SK-N-MC (cell line): ENCODE results near the gene NPTXR.

Experiments
- DNase-seq: peaks from one replicate; pipeline ENCODE4 v3.0.0-alpha.2; 2011; ENCODE audit warnings: low read depth, low spot score
- H3K27ac ChIP-seq: fragments of 200-600 bp; sonication (generic); 2 replicates; pipeline ENCODE4 v1.5.1; 2016; ENCODE audit warnings: mixed run types
- H3K36me3 ChIP-seq: fragments of 200-600 bp; sonication (generic); 2 replicates; pipeline ENCODE4 v1.6.1; 2017; ENCODE audit warnings: antibody characterized with exemption, low read length, mixed read lengths; ENCODE audit not compliant: insufficient read depth
- H3K4me3 ChIP-seq: fragments of 200-600 bp; sonication (generic); 2 replicates; pipeline ENCODE4 v1.5.1; 2016
- H3K9ac ChIP-seq: fragments of 200-600 bp; sonication (generic); 2 replicates; pipeline ENCODE4 v1.8.0; 2017; ENCODE audit warnings: mixed run types, mixed read lengths; ENCODE audit not compliant: insufficient read length
- H3K9me3 ChIP-seq: fragments of 200-600 bp; sonication (generic); 2 replicates; pipeline ENCODE4 v1.6.1; 2017; ENCODE audit warnings: low read depth, mild to moderate bottlenecking, antibody characterized with exemption, low read length, moderate library complexity, mixed read lengths
- EZH2 ChIP-seq: fragments of 200-600 bp; sonication (generic); IDR thresholded peaks from one replicate; pipeline ENCODE4 v1.6.1; 2017; ENCODE audit warnings: antibody characterized with exemption
- FOXP2 ChIP-seq: optimal IDR thresholded peaks from 2 replicates; pipeline ENCODE3; 2011; ENCODE audit warnings: mild to moderate bottlenecking, moderate library complexity; ENCODE audit not compliant: insufficient read depth; ENCODE audit errors: extremely low read length, control extremely low read depth
- POLR2AphosphoS5 ChIP-seq: IDR thresholded peaks from 2 replicates; pipeline ENCODE4 v1.6.1; 2012; ENCODE audit warnings: mild to moderate bottlenecking, low read depth, low read length, borderline replicate concordance

Gene NPTXR

DNA sequence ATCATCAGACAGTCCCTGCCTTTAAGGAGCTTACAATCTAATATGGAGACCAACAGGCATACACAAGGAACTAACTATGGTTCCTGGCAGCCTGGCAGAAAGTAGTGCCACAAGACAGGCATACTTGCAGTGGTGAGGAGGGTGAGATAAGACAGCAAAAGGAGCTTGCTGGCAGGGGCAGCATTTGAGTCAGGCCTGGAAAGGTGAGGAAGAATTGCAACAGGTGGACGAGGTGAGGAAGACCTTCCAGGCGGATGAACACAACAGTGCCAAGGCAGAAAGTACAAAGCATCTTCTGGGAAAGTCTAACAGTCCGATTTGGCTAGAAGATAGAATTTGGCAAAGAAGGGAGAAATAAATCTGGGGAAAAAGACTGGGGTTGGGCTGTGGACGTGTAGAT lies 54.2 kb downstream of the NPTXR start:
- no peak for DNase-seq
- TF ChIP-seq EZH2 (no peak), FOXP2 (no peak), POLR2AphosphoS5 (no peak)
- no peak overlapping the region for H3K9ac ChIP-seq
- no peaks in the 10 kb centered on the region for H3K9me3 ChIP-seq
- peaks cover 8% of the 10 kb centered on the region; the same call in 1 of the 2 replicates for H3K36me3 ChIP-seq
- no peak overlapping the region for H3K4me3 ChIP-seq
- no peak overlapping the region for H3K27ac ChIP-seq

DNA sequence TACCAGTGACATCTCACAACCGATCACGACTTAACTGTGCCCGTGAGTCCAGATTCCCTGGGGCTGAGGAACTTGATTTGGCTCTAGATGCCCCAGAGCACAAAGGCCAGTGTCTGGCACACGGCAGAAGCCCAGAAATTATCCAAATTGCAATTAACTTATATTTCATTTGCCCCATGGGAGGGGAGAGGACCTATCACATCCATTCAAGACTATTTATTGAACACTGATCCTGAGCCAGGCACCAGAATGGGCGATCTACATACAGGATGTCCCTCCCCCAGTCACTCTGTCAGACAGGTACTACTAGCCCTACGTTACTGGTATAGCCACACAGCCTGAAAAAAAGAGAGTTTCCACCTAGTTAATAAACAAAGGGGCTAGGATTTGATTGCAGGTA lies 55.0 kb downstream of the NPTXR start:
- H3K4me3 ChIP-seq: no peak overlapping the region
- TF ChIP-seq POLR2AphosphoS5: no peak
- no peak for TF ChIP-seq FOXP2
- TF ChIP-seq EZH2: no peak
- peak overlapping the region; percentile 73 for H3K27ac ChIP-seq
- DNase-seq: no peak
- H3K9ac ChIP-seq: no peak overlapping the region
- H3K9me3 ChIP-seq: no peaks in the 10 kb centered on the region
- H3K36me3 ChIP-seq: peaks cover 8% of the 10 kb centered on the region; the same call in 1 of the 2 replicates

DNA sequence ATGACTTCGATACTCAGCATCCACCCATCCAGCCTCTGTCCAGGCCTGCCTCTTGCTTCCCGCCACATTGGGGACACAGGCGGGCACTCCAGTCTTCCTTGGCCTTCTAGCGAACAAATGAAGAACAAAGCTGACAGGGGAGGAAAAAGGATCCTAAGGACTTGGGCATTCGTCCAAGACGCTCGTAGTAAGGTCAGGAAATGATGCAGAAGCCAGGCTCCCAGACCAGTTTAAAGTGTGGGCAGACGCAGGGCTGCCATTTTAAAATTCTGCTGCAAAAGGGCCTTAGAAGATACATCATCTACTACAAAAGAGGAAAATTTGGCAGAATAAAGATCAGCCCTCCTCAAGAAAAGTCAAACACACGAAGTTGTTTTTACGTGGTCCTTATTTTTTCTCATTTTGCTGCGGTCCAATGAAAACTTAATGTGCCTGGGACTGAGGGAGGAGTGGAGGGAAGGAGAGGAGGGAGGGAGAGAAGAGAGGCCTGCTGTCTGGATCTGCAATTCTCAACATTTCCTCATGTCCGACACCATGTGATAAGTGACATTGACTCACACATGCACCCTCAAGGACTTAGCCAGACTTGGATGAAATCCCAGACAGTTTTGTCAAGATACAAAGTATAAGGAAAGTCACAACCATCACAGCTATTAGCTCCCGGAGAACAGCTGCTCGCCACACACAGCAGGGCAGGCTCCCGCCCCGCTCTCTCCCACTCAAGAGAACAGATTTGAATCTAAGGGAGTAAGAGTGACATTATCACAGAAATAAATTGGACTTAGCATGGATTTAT lies 55.6 kb downstream of the NPTXR start:
- H3K9ac ChIP-seq: no peak overlapping the region
- TF ChIP-seq FOXP2 (no peak), EZH2 (no peak), POLR2AphosphoS5 (no peak)
- peaks cover 8% of the 10 kb centered on the region; the same call in 1 of the 2 replicates for H3K36me3 ChIP-seq
- H3K4me3 ChIP-seq: no peak overlapping the region
- no peak for DNase-seq
- H3K27ac ChIP-seq: peak overlapping the region; percentile 73
- H3K9me3 ChIP-seq: no peaks in the 10 kb centered on the region

DNA sequence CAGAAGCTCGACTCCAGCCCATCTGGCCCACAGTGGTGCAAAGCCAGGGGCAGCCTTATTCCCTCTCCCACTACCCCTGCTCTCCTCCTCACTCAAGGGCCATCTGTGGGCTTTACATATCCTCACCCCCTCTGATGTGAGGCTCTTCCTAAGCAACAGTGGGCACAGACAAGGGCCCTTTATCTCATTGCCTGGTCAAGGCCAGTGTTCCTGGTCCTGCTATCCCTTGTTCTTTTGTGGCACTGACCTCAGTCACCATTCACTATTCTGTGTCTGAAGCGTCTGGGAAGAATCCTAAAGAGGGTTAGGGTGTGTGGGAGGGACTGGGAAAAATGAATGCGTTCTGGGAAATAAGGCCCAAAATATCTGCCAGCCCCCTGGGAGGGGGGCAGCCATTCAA lies 57.2 kb downstream of the NPTXR start:
- H3K9ac ChIP-seq: no peak overlapping the region
- TF ChIP-seq POLR2AphosphoS5 (no peak), FOXP2 (no peak), EZH2 (no peak)
- peak overlapping the region; percentile 10; the same call in 1 of the 2 replicates for H3K27ac ChIP-seq
- DNase-seq: no peak
- no peak overlapping the region for H3K4me3 ChIP-seq
- peaks cover 8% of the 10 kb centered on the region; the same call in 1 of the 2 replicates for H3K36me3 ChIP-seq
- no peaks in the 10 kb centered on the region for H3K9me3 ChIP-seq

DNA sequence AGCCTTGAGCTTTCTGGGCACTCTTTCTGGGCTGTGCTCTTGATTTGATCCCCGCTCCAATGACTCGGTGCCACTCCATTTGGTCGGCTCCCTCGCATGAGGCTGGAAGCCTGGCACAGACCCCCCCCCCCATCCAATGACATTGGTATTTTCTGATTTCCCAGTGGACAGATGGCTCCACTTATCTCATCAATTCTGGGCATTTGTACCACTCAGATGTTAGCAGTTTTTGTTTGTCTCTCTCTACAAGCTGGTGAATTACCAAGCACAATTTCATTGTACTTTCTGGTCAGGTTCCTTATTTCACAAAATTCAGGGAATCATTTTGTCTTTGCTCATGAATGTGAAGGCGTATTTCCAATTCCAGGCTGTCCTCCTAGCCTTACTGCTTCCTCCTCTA lies 59.0 kb downstream of the NPTXR start:
- Histone ChIP-seq H3K4me3 (no peak overlapping the region), H3K36me3 (peaks cover 8% of the 10 kb centered on the region), H3K9me3 (no peaks in the 10 kb centered on the region), H3K9ac (no peak overlapping the region), H3K27ac (peak overlapping the region; percentile 86)
- DNase-seq: no peak
- no peak for TF ChIP-seq POLR2AphosphoS5
- no peak for TF ChIP-seq EZH2
- no peak for TF ChIP-seq FOXP2

DNA sequence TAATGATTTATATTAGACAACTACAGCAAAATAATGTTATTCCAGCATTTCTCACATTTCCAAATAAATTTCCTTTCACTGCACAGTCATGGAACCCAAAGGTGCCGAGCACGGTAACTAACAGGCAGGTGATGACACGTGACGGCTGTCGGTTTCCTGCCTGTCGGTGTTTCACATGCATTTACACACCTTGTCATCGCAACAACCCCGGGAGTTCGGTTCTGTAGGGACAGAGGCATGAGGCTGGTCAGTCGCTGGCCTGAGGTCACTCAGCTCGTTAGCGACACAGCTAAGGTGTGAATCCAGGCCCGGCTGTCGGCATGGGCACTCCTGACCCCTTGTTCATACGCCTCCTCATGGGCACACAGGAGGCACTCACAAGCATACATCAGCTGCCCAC lies 59.8 kb downstream of the NPTXR start:
- H3K27ac ChIP-seq: peak overlapping the region; percentile 96
- TF ChIP-seq EZH2: no peak
- no peak for TF ChIP-seq POLR2AphosphoS5
- TF ChIP-seq FOXP2: no peak
- H3K9me3 ChIP-seq: no peaks in the 10 kb centered on the region
- peak overlapping the region; percentile 69 for H3K9ac ChIP-seq
- peaks cover 8% of the 10 kb centered on the region for H3K36me3 ChIP-seq
- no peak for DNase-seq
- H3K4me3 ChIP-seq: no peak overlapping the region

DNA sequence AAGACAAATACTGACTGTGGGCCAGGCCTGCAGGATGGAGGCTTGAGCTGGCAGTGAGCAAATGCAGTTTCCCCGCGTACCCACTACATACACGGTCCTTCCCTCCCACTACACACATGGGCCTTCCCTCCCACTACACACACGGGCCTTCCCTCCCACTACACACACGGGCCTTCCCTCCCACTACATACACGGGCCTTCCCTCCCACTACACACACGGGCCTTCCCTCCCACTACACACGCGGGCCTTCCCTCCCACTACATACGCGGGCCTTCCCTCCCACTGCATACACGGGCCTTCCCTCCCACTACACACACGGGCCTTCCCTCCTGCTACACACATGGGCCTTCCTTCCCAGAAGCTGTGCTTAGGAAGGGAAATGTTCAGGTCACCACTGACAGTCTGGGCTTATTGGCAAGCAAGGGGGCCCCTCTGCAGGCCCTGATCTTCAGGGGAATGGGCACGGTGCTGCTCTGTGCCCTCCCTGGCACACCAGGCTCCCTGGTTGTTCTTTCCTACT lies 60.7 kb downstream of the NPTXR start:
- DNase-seq: no peak
- Histone ChIP-seq H3K36me3 (peaks cover 8% of the 10 kb centered on the region), H3K4me3 (no peak overlapping the region; the same call in 1 of the 2 replicates), H3K27ac (peak overlapping the region; percentile 96), H3K9ac (peak overlapping the region; percentile 69), H3K9me3 (no peaks in the 10 kb centered on the region)
- TF ChIP-seq EZH2: no peak
- no peak for TF ChIP-seq POLR2AphosphoS5
- no peak for TF ChIP-seq FOXP2

DNA sequence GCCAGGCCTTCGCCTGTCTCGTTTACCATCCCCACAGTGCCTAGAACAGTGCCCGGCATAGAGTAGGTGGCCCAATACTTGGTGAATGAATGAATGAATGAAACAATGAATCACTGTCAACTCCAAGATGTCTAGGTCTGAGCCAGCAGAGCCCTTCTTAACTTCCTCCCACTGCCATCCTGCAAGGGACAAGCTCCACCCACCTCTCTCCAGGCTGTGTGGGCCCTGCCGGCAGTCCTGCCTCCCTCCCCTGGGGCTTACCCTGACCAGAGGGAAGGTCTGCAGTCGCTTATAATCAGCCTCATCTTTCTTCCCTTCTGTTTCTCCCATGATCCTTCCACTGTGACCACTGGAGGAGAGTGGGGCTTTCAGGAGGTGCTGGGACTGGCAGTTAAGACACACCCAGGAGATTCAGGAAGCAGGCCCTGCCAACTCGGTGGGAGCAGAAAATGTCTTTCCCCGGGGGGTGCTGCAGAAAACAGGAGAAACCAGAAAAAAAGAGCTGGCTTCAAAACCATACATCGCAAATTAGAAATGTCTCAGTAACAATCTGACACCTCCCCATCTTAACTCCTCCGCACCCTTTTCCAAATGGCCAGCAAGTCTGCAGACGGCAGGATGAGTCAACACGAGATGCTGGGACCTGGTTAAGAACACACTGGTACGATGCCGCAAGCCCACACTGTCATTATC lies 61.3 kb downstream of the NPTXR start:
- Histone ChIP-seq H3K4me3 (peak overlapping the region; percentile 30), H3K9me3 (no peaks in the 10 kb centered on the region), H3K27ac (peak overlapping the region; percentile 96), H3K36me3 (peaks cover 8% of the 10 kb centered on the region), H3K9ac (peak overlapping the region; percentile 69)
- TF ChIP-seq EZH2 (no peak), POLR2AphosphoS5 (no peak), FOXP2 (no peak)
- no peak for DNase-seq

DNA sequence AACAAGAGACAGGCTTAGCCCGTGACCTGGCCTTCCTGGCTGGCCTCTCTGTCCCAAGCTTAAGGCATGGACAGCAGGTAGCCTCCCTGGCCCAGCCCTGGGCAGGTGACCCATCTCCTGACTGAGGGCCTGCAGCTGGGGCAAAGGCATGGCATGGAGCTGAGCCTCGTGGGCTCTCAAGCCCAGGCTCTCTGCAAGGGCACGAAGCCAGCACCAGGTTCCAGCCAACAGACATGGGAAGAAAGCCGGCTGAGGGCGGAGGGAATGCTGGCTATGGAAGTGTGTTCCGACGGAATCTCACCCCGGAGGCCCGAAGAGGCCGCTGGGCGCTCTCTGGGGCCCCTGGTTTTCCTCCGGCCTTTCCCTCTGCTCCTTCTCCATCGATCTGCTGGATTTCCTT lies 62.8 kb downstream of the NPTXR start:
- Histone ChIP-seq H3K36me3 (peaks cover 8% of the 10 kb centered on the region), H3K9ac (no peak overlapping the region), H3K4me3 (no peak overlapping the region), H3K27ac (peak overlapping the region; percentile 96; the same call in 1 of the 2 replicates), H3K9me3 (no peaks in the 10 kb centered on the region)
- no peak for TF ChIP-seq EZH2
- TF ChIP-seq POLR2AphosphoS5: no peak
- no peak for TF ChIP-seq FOXP2
- no peak for DNase-seq
